HG02588 (cell line): ENCODE results near the gene SRPK3.
"Not testable (repeated sequence)": the region's sequence is repeated elsewhere in the genome, so short reads cannot be mapped to it uniquely, and the experiment has no call there.

ENCODE experiments used
- ATAC-seq: cut with Tn5 transposase; IDR thresholded peaks from one replicate; pipeline ENCODE4 v1.9.1; 2021; ENCODE audit warnings: mild to moderate bottlenecking, moderate library complexity; ENCODE audit not compliant: unreplicated experiment

The SRPK3 gene, protein sequence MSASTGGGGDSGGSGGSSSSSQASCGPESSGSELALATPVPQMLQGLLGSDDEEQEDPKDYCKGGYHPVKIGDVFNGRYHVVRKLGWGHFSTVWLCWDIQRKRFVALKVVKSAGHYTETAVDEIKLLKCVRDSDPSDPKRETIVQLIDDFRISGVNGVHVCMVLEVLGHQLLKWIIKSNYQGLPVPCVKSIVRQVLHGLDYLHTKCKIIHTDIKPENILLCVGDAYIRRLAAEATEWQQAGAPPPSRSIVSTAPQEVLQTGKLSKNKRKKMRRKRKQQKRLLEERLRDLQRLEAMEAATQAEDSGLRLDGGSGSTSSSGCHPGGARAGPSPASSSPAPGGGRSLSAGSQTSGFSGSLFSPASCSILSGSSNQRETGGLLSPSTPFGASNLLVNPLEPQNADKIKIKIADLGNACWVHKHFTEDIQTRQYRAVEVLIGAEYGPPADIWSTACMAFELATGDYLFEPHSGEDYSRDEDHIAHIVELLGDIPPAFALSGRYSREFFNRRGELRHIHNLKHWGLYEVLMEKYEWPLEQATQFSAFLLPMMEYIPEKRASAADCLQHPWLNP

DNA sequence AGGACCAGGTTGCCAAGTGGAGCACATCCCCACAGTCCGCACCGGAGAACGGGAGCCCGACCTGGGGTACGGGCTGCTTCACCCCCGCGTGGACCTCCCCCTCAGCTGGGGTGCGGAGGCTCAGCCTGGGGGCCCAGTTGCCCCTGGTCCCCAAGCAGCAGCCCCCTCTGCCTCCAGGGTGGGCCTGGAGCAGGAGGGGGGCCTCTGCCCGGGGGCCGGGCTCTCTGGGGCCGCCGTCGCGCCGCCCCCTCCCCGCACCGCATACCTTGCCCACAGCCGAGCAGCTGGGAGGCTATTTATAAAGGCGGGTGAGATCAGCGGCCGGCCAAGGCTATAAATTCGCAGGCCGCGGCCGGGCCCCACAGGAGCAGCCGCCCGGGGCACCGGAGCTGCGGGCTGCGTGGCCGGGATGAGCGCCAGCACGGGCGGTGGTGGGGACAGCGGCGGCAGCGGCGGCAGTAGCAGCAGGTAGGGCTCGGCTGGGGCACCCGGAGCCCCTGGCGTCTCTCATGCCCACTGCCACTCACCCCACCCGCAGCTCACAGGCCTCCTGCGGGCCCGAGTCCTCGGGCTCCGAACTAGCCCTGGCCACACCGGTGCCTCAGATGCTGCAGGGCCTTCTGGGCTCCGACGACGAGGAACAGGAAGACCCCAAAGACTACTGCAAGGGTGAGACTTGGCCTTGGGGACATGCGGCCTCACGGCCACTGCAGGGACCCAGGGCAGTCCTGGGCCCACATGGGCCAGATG, at the start of gene SRPK3:
TSS of gene SRPK3 (plus strand) at position 364 of the 750 bp plus-strand sequence. CDS start at position 410, 46 bp downstream.
- ATAC-seq: no peak

DNA sequence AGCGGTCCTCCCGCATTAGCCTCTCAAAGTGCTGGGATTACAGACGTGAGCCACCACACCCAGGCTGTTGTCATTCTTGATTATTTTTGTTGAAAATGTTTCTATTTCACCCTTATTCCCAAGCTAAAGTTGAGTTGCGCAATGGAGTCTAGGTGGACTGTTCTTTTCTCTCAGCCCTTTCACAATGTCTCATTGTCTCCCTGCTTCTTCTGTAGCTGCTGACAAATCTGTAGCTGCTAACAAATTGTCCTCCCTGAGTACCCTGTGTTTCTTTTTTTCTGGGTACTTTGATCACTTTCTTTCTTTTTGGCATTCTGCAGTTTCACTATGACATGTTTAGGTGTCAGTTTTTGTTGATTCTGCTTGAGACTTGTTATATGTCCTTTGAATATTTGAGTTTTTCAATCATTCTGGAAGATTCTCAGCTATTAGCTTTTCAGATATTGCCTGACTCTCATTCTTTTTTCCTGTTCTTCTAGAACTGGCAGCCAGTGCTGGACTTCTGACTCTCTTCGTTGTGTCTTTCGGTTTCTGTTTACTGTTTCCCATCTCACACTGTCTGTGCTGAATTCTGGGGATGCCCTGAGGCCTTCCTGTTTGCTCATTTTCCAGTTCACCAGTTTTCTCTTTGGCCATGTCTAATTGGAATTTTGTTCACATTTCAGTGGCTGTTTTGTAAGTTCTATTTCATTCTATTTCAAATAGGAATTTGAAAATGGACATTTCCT, 49.6 kb upstream of the SRPK3 start:
- no peak for ATAC-seq

DNA sequence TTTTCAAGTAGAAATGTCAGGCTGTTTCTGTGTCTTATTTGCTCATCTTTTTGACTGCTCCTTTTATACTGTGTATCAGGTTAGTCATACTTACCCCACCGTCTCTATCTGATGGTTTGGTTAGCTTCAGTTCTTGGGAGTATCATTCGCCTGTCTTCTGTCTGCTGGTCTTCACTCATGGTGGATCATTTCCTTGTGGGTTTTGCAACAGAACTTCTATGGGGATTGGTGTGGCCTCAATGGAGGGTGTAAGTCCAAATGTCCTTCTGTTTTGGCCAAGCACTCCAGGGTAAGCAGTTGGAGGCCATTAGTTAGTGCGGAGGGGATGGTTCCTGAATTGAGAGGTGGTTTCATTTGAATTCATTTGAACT, 49.0 kb upstream of the SRPK3 start:
- ATAC-seq: no peak

DNA sequence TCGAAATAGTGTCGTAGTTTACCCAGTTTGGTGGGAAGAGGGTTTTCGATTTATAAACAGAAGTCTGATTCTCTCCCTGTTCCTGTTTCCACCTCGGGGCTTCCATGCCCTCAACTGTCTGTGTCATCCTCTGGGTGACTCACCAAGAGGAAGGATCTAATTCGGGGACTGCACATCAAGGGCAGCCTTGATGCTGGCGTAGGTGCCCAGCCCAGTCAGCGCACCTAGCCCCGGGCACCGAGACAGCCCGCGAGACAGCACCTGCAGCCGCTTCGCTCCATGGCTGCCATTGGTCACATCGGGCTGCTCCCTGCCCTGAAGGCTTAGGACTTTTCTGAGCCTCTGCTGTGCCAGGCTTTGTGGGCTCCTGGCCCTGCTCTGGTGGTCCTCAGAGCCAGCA, 48.4 kb upstream of the SRPK3 start:
- ATAC-seq: no peak

DNA sequence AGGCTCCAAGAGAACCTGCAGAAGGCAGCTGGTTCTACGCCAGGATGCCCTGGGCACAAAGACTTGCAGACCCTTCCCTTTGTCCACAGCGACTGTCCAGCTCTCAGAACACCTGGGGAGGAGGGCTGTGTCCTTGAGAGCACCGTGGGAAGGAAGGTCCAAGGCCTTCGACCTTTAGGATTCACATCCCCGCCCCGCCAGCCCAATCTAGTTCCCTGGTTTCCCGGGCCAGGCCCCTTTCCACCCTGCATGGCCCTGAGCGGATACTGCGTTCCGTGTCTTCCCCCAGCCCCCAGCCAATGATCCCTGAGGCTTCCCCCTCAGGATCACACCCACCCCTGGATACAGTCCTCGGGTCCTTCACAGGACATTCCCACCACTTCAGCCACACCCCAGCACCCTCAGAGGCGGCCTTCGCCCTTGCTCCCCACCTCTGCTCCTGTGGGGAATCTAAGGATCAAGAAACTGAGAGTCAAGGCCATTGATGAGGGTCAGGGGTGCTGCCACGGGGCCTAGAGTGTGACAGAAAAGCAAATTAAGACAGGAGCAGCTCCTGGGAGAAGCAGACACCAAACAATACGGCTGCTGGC, 47.1 kb upstream of the SRPK3 start:
- ATAC-seq: no peak

DNA sequence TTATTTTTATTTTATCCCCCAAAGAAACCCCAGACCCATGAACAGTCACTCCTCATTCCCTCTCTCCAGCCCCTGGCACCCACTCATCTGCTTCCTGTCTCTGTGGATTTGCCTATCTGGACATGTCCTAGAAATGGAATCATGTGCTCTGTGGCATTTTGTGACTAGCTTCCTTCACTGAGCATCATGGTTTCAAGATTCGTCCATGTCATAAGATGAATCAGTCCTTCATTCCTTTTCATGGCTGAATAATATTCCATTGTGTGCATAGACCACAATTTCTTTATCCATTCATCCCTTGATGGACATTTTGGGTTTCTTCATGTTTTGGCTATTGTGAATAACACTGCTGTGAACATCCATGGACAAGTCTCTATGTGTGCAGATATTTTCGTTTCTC, 46.0 kb upstream of the SRPK3 start:
- no peak for ATAC-seq

DNA sequence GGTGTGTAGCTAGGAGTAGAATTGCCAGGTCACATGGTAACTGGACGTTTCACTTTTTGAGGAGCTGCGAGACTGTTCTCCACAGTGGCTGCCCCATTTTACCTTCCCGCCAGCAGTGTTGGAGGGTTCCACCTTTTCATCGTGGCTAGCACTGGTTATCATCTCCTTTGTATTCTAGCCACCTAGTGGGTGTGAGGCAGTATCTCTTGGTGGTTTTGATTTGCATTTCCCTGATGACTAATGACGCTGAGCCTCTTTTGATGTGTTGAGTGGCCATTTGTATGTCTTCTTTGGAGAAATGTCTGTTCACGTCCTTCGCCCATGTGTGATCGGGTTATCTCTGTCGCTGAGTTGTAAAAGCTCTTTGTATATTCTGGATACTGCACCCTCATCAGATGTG, 45.6 kb upstream of the SRPK3 start:
- ATAC-seq: no peak

DNA sequence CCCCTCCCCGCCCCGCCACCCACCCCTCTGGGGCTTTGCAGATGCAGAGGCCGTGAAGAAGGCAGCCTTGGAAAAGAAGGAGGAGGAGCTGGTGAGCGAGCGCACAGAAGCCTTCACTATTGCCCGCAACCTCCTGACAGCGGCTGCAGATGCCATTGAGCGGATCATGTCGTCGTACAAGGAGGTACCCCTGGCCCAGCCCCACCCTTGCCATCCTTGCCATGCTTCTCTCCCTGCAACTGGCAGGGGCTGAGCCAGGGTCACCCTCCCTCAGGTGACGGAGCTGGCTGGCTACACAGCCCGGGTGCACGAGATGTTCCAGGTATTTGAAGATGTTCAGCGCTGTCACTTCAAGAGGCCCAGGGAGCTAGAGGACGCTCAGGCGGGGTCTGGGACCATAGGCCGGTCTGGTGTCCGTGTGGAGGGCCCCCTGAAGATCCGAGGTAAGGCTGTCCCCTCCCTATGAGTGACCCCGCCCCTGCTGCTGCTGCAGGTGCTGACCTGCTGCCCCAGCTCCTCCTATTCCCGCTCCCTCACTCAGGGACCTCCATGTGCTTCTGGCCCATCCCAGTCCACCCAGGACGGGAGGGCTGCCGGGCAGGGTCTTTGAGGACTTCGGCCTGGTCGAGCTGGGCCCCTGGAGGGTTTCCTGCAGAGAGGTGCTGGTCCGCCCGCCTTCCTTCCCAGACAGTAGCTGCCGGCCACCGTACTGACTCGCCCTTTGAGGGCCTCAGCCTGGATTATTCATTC, 44.6 kb upstream of the SRPK3 start:
- ATAC-seq: no peak

DNA sequence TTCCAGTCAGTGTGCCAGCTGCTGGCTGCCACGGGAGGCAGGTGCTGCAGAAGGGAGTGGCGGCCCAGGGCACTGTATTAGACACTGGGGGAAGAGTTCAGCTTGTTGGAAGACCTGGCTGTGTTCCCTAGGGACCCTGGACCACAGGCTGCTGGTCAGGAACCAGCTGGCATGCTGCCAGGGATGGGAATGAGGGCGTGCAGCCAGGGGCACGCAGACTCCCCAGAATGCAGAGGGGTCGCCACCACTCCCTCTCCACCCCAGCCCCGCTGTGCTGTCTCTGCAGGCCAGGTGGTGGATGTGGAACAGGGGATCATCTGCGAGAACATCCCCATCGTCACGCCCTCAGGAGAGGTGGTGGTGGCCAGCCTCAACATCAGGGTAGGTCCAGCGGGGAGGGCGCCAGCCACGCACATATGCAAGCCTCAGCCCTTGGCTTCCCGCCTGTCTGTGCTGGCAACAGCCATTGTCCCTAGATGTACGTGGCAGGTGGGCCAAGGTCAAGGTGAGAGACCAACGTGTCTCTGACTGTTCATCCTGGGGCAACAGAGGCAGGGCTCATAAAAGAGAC, 43.9 kb upstream of the SRPK3 start:
- ATAC-seq: no peak

DNA sequence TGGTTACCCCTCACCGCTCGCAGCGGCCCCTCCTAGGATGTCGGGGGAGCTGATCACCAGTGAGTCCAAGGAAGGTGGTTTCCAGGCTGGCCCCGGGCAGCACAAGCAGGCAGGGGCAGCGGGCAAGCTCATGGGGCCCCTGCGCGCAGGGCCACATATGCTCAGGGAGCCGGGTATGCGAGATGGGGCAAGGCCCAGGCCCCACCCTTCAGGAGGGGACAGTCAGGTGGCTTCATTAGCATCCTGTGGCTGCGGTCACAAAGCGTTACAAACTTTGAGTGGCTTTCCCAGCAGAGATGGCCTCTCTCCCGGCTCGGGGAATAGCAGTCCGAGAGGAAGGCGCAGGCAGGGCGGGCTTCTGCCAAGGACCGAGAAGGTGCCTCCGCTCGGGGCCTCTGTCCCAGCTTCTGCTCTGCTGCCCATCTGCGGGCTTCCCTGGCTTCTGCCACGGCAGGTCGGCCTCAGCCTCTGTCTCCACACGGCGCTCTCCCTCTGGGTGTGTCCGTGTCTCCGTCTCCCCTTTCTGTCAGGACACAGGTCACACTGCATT, 42.7 kb upstream of the SRPK3 start:
- ATAC-seq: no peak

DNA sequence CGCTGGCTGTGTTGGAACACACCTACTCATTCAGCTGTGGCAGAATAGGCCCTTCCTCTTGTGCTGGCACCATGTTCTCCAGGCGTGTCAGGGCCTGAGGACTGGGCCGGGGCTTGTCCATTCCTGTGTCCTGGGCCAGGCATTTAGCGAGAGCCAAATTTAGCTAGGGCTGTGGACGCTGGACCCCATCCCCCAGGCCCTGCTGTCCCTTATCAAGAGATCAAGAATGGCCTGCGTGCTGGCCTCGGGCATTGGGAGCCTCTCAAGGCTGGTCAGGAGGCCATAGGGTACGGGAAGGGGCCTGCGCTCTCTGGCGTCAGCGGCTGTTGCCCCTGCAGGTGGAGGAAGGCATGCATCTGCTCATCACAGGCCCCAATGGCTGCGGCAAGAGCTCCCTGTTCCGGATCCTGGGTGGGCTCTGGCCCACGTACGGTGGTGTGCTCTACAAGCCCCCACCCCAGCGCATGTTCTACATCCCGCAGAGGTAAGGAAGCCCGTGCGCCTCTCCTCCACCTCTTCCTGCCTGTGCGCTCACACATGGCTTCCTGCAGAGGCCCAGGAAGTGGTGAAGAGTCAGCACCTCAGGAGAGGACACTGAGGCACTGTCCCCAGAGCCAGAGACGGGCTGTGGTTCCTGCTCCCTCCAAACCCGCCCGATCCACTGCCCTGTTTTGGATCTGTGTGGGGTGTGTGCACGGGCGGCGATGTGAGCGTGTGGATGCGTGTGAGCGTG, 40.9 kb upstream of the SRPK3 start:
- ATAC-seq: no peak

DNA sequence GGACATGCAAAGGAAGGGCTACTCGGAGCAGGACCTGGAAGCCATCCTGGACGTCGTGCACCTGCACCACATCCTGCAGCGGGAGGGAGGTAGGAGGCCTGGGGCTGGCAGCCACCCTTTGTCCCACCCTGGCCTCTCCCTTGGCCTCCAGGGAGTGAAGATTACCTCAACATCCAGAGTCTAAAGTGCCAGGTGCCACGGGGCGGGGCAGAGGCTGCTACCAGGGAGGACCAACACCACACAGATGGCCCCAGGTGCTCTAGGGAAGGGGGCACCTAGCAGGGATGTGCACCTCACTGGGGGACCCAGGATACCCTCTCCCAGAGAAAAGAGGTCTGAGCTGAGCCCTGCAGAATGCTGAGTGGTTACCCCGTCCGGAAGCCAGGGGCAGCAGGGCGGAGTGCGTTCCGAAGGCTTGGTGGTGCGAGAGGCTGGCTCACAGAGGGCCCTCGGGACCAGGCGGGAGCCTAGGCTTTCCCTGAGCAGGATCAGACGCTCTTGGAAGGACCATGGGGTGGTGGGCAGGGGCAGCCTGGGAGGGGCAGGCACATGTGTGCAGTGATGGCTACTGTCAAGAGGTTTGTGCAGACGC, 40.1 kb upstream of the SRPK3 start:
- no peak for ATAC-seq

DNA sequence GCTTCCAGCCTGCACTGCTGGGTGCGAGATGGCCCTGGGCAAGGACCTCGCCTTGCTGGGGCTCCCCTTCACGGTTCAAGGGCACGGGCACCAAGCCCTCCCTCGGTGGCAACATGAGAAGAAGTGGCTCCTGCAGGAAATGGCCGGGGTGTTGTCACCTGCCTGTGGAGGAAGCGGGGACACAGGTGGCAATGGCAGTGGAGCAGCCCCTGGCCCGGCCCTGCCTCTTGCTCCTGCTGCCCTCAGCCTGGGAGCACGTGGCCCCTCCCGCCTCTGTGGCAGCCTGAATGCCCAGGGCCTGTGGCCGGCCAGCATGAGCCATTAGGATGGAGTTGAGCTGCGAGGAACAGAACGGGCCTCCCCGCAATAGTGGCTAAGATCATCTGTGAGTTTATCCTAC, 39.4 kb upstream of the SRPK3 start:
- no peak for ATAC-seq

DNA sequence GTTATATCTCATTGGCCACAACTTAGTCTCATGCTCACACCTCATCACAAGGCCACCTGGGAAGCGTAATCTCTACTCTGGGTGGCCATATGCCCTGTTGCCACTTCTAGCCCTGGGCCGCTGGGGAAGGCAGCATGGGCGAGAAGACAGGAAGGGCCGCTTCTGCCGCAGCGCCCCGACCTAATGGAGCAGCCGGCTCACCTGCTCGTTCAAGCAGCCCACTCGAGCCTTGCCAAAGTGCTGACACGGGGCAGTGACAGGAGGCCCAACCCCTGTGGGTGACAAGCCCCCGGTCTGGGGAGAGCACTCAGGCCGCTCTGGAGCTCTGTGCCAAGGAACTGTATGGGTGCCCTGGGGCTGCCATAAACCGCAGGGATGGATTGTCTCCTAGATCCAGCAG, 38.7 kb upstream of the SRPK3 start:
- ATAC-seq: not testable (repeated sequence)

DNA sequence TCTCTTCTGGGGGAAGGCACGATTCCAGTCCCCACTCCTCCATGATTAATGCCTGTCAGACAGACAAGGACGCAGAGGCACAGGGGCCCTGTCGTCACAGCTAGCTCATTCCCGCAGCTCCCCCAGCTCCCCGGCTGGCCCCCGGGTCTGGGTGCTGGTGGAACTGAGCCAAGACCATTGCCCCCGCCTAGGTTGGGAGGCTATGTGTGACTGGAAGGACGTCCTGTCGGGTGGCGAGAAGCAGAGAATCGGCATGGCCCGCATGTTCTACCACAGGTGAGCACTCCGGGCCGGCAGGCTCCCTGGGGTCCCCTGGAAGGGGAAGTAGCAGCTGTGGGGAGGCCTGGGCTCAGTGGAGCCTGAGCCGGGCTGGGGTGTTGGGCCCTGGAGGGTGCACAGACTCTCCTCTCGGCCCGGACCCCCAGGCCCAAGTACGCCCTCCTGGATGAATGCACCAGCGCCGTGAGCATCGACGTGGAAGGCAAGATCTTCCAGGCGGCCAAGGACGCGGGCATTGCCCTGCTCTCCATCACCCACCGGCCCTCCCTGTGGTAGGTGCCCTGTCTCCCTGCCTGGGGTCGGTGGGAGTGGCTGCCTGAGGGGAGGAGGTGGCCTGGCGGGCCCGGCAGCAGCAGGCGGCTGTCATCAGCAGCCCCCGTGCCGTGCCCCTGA, 37.9 kb upstream of the SRPK3 start:
- not testable (repeated sequence) for ATAC-seq

DNA sequence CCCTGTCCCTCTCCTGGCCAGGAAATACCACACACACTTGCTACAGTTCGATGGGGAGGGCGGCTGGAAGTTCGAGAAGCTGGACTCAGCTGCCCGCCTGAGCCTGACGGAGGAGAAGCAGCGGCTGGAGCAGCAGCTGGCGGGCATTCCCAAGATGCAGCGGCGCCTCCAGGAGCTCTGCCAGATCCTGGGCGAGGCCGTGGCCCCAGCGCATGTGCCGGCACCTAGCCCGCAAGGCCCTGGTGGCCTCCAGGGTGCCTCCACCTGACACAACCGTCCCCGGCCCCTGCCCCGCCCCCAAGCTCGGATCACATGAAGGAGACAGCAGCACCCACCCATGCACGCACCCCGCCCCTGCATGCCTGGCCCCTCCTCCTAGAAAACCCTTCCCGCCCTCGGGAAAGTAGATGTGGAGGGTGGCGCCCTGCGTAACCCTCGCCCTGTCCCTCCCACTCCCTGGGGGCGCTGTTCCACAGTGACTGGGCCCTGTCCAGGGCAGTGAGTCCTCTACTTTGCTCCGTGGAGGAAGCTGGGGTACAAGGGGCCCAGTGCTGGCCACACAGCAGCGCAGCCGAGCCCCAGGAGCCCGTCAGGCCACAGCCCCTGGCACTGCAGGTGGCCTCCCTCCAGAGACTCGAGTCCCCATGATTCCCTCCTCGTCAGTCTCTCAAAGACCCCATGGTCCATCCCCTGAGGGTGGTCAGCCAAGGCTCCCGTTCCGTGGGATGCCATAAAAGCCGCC, 37.2 kb upstream of the SRPK3 start:
- not testable (repeated sequence) for ATAC-seq
